ENCODE data around the gene MARCHF4. TPM values are rescaled to one million over a fixed set of nuclear protein-coding genes. Genes with fewer than 3 reads are reported as not detected.

The MARCHF4 gene
- total RNA-seq, 1 experiment from 2014 or later, result 6.1 TPM

DNA sequence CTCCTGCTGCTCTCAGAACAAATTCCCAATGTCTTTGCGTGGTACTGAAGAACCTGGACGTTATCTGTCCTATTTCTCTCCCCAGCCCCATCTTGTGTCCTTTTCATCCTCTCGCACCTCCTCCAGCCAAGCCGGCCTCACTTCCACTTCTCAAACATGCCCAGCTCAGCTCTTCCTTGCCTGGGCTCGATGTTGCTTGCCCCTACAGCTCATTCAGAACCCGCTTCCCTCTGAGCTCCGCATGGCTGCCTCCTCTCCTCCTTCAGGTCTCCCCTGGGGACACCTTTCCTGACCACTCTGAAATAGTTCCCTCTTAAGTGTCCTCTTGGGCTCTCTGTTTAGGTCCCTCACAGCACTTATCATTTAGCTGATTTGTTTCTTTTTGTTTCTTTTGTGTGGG lies 33.3 kb upstream of the MARCHF4 start:
- H3K36me3 ChIP-seq (ENCODE audit: insufficient read depth, low read length, poor library complexity, severe bottlenecking), result no peaks in the 10 kb centered on the region
- H3K4me1 ChIP-seq (ENCODE audit: insufficient read depth, low read length, poor library complexity, severe bottlenecking), result no peaks in the 10 kb centered on the region
- no peak overlapping the region for H3K4me3 ChIP-seq (ENCODE audit: low read depth, low read length, poor library complexity, severe bottlenecking)
- intact Hi-C loops (cut with micrococcal nuclease; ENCODE audit: unreplicated experiment), result loop anchor here (5.0 to 10.0 kb wide), 3 partner anchors 78 to 262 kb away; no protein-coding TSS in a partner anchor
- no peaks in the 10 kb centered on the region for H3K27me3 ChIP-seq (replicated peaks; ENCODE audit: insufficient read depth, low read depth, low read length, poor library complexity)
- POLR2A ChIA-PET (ENCODE audit: low non-redundant PET), result no interaction called here
- no peak for TF ChIP-seq EZH2 (IDR thresholded peaks at IDR 0.05; ENCODE audit: borderline replicate concordance, low read depth, low read length, poor library complexity, severe bottlenecking)
- TF ChIP-seq, protein P1, sequence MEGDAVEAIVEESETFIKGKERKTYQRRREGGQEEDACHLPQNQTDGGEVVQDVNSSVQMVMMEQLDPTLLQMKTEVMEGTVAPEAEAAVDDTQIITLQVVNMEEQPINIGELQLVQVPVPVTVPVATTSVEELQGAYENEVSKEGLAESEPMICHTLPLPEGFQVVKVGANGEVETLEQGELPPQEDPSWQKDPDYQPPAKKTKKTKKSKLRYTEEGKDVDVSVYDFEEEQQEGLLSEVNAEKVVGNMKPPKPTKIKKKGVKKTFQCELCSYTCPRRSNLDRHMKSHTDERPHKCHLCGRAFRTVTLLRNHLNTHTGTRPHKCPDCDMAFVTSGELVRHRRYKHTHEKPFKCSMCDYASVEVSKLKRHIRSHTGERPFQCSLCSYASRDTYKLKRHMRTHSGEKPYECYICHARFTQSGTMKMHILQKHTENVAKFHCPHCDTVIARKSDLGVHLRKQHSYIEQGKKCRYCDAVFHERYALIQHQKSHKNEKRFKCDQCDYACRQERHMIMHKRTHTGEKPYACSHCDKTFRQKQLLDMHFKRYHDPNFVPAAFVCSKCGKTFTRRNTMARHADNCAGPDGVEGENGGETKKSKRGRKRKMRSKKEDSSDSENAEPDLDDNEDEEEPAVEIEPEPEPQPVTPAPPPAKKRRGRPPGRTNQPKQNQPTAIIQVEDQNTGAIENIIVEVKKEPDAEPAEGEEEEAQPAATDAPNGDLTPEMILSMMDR (conservative IDR thresholded peaks at IDR 0.05; ENCODE audit: low read depth, low read length), result no peak
- no TSS peak for BruUV-seq (replicated peaks)
- DNase-seq (ENCODE audit: low spot score), result no peak
- H3K9me3 ChIP-seq (ENCODE audit: low read depth, low read length, poor library complexity, severe bottlenecking), result no peaks in the 10 kb centered on the region
- CTCF ChIA-PET, result interaction anchor here (0.6 kb wide), 1 partner anchor 21 kb away, joined by 3 read pairs; no protein-coding TSS in a partner anchor
- no peak overlapping the region for H3K27ac ChIP-seq (ENCODE audit: low read depth, low read length, poor library complexity, severe bottlenecking)

- BruUV-seq (replicated peaks), result no TSS peak
- no peak overlapping the region for H3K4me3 ChIP-seq (ENCODE audit: low read depth, low read length, poor library complexity, severe bottlenecking)
These were observed 31.8 kb upstream of the MARCHF4 start for GRCh38 chr2:216404010-216404618.

DNA sequence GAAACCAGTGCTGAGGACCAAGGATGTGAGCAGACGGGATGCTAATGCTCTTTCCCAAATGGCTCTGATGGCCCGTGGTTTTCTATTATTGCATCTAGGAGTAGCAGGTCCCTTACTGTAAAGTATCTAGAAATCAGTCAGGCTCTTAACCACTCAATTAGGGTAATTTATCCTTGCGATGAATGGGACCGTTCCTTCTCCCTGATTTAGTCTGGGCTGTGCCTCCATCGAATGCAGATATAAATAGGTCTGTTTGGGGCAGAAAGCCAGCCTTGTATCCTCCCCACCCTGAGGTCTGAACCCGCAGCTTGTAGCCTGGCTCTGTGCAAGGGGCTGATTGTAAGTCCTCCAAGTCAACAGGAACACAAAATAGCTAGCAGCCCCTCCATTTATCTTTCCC lies 30.5 kb upstream of the MARCHF4 start:
- DNase-seq (ENCODE audit: low spot score), result no peak
- intact Hi-C loops (cut with micrococcal nuclease; ENCODE audit: unreplicated experiment), result loop anchor here (10.0 kb wide), 1 partner anchor 248 kb away; no protein-coding TSS in a partner anchor
- no peak overlapping the region for H3K27ac ChIP-seq (ENCODE audit: low read depth, low read length, poor library complexity, severe bottlenecking)
- no peaks in the 10 kb centered on the region for H3K4me1 ChIP-seq (ENCODE audit: insufficient read depth, low read length, poor library complexity, severe bottlenecking)
- H3K9me3 ChIP-seq (ENCODE audit: low read depth, low read length, poor library complexity, severe bottlenecking), result no peaks in the 10 kb centered on the region
- H3K4me3 ChIP-seq (ENCODE audit: low read depth, low read length, poor library complexity, severe bottlenecking), result no peak overlapping the region
- no TSS peak for BruUV-seq (replicated peaks)
- ChIA-PET CTCF (interaction anchor here (1.5 kb wide), 1 partner anchor 13 kb away, joined by 4 read pairs; no protein-coding TSS in a partner anchor), POLR2A (ENCODE audit: low non-redundant PET) (no interaction called here)
- TF ChIP-seq EZH2 (IDR thresholded peaks at IDR 0.05; ENCODE audit: borderline replicate concordance, low read depth, low read length, poor library complexity, severe bottlenecking), result no peak
- TF ChIP-seq, protein P1 (conservative IDR thresholded peaks at IDR 0.05; ENCODE audit: low read depth, low read length), result no peak
- no peaks in the 10 kb centered on the region for H3K27me3 ChIP-seq (replicated peaks; ENCODE audit: insufficient read depth, low read depth, low read length, poor library complexity)
- H3K36me3 ChIP-seq (ENCODE audit: insufficient read depth, low read length, poor library complexity, severe bottlenecking), result no peaks in the 10 kb centered on the region

More at GRCh38 chr2:216404010-216404618, 31.8 kb upstream of the MARCHF4 start:
- H3K27me3 ChIP-seq (replicated peaks; ENCODE audit: insufficient read depth, low read depth, low read length, poor library complexity), result no peaks in the 10 kb centered on the region
- no peaks in the 10 kb centered on the region for H3K4me1 ChIP-seq (ENCODE audit: insufficient read depth, low read length, poor library complexity, severe bottlenecking)
- no peak overlapping the region for H3K27ac ChIP-seq (ENCODE audit: low read depth, low read length, poor library complexity, severe bottlenecking)
- no peaks in the 10 kb centered on the region for H3K36me3 ChIP-seq (ENCODE audit: insufficient read depth, low read length, poor library complexity, severe bottlenecking)
- intact Hi-C loops (cut with micrococcal nuclease; ENCODE audit: unreplicated experiment), result loop anchor here (10.0 kb wide), 1 partner anchor 249 kb away; no protein-coding TSS in a partner anchor
- no peaks in the 10 kb centered on the region for H3K9me3 ChIP-seq (ENCODE audit: low read depth, low read length, poor library complexity, severe bottlenecking)
- DNase-seq (ENCODE audit: low spot score), result peak; percentile 54
- ChIA-PET POLR2A (ENCODE audit: low non-redundant PET) (no interaction called here), CTCF (interaction anchor here (0.6 to 1.5 kb wide), 5 partner anchors 14 to 1102 kb away, joined by 3 to 5 read pairs (median 4); no protein-coding TSS in a partner anchor)
- TF ChIP-seq EZH2 (IDR thresholded peaks at IDR 0.05; ENCODE audit: borderline replicate concordance, low read depth, low read length, poor library complexity, severe bottlenecking), result no peak
- TF ChIP-seq, protein P1 (conservative IDR thresholded peaks at IDR 0.05; ENCODE audit: low read depth, low read length), result peak; percentile 83
